ENCODE results near the gene CRYBG2.

- TF ChIP-seq, protein P1, sequence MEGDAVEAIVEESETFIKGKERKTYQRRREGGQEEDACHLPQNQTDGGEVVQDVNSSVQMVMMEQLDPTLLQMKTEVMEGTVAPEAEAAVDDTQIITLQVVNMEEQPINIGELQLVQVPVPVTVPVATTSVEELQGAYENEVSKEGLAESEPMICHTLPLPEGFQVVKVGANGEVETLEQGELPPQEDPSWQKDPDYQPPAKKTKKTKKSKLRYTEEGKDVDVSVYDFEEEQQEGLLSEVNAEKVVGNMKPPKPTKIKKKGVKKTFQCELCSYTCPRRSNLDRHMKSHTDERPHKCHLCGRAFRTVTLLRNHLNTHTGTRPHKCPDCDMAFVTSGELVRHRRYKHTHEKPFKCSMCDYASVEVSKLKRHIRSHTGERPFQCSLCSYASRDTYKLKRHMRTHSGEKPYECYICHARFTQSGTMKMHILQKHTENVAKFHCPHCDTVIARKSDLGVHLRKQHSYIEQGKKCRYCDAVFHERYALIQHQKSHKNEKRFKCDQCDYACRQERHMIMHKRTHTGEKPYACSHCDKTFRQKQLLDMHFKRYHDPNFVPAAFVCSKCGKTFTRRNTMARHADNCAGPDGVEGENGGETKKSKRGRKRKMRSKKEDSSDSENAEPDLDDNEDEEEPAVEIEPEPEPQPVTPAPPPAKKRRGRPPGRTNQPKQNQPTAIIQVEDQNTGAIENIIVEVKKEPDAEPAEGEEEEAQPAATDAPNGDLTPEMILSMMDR (conservative IDR thresholded peaks at IDR 0.05), result no peak
- no peak for TF ChIP-seq EZH2 (IDR thresholded peaks at IDR 0.05; ENCODE audit: low read depth)
Observed at GRCh38 chr1:26282401-26282918, 71.5 kb downstream of the CRYBG2 start.
